HepG2 (cell line): ENCODE data around the gene TMF1. TPM values are rescaled to one million over a fixed set of nuclear protein-coding genes. Genes with fewer than 3 reads are reported as not detected.
A peak's percentile ranks its signal among the peaks of the same experiment; 100 is the strongest.

Experiments
- ARID5B ChIP-seq: IDR thresholded peaks from 2 replicates; pipeline ENCODE4 v1.4.0; 2020; ENCODE audit warnings: mild to moderate bottlenecking, missing genetic modification reagents
- ATF7-NPFF ChIP-seq: sonication (generic); formaldehyde crosslinking; IDR thresholded peaks from 2 replicates; pipeline ENCODE4 v1.8.1; 2023; ENCODE audit warnings: mild to moderate bottlenecking, low read depth, missing genetic modification reagents, moderate library complexity
- DPF2 ChIP-seq: sonication (generic); formaldehyde crosslinking; IDR thresholded peaks from 2 replicates; pipeline ENCODE4 v1.4.0; 2020; ENCODE audit warnings: mild to moderate bottlenecking, low read depth, missing genetic modification reagents, borderline replicate concordance
- JUNB ChIP-seq: sonication (generic); formaldehyde crosslinking; IDR thresholded peaks from 2 replicates; pipeline ENCODE4 v1.8.0; 2022; ENCODE audit warnings: missing genetic modification reagents, mild to moderate bottlenecking, borderline replicate concordance
- KLF12 ChIP-seq: sonication (generic); formaldehyde crosslinking; IDR thresholded peaks from 2 replicates; pipeline ENCODE4 v1.4.0; 2020; ENCODE audit warnings: missing genetic modification reagents, borderline replicate concordance
- KMT2A ChIP-seq: sonication (generic); formaldehyde crosslinking; IDR thresholded peaks from 2 replicates; pipeline ENCODE4 v1.4.0; 2020; ENCODE audit warnings: missing genetic modification reagents
- MBD4 ChIP-seq: IDR thresholded peaks from 2 replicates; pipeline ENCODE4 v1.6.1; 2012; ENCODE audit warnings: low read length, inconsistent platforms, borderline replicate concordance
- MEIS1 ChIP-seq: sonication (generic); formaldehyde crosslinking; IDR thresholded peaks from 2 replicates; pipeline ENCODE4 v1.9.0; 2021; ENCODE audit warnings: mild to moderate bottlenecking, missing genetic modification reagents, moderate library complexity, borderline replicate concordance
- MLLT10 ChIP-seq: sonication (generic); formaldehyde crosslinking; IDR thresholded peaks from 2 replicates; pipeline ENCODE4 v1.4.0; 2020; ENCODE audit warnings: missing genetic modification reagents
- MYNN ChIP-seq: sonication (generic); formaldehyde crosslinking; IDR thresholded peaks from 2 replicates; pipeline ENCODE4 v1.4.0; 2020; ENCODE audit warnings: mild to moderate bottlenecking, low read depth, missing genetic modification reagents
- SIN3B ChIP-seq: fragments of 150-350 bp; IDR thresholded peaks from 2 replicates; pipeline ENCODE4 v1.6.1; 2014; ENCODE audit warnings: low read length
- TMF1 ChIP-seq: sonication (generic); formaldehyde crosslinking; IDR thresholded peaks from 2 replicates; pipeline ENCODE4 v1.8.1; 2022; ENCODE audit warnings: low read depth, missing genetic modification reagents
- UBTF ChIP-seq: sonication (generic); formaldehyde crosslinking; IDR thresholded peaks from 2 replicates; pipeline ENCODE4 v1.4.0; 2020; ENCODE audit warnings: mild to moderate bottlenecking, missing genetic modification reagents
- ZNF10 ChIP-seq: sonication (generic); formaldehyde crosslinking; IDR thresholded peaks from 2 replicates; pipeline ENCODE4 v1.4.0; 2020; ENCODE audit warnings: mild to moderate bottlenecking, low read depth, missing genetic modification reagents, borderline replicate concordance
- ZNF431 ChIP-seq: sonication (generic); formaldehyde crosslinking; IDR thresholded peaks from 2 replicates; pipeline ENCODE4 v1.9.0; 2022; ENCODE audit warnings: missing genetic modification reagents, low read depth, mild to moderate bottlenecking, borderline replicate concordance
- ZNF670 ChIP-seq: sonication (generic); formaldehyde crosslinking; IDR thresholded peaks from 2 replicates; pipeline ENCODE4 v1.8.0; 2022; ENCODE audit warnings: mild to moderate bottlenecking, missing genetic modification reagents, borderline replicate concordance
- ZNF737 ChIP-seq: sonication (generic); formaldehyde crosslinking; IDR thresholded peaks from 2 replicates; pipeline ENCODE4 v1.5.0; 2020; ENCODE audit warnings: missing genetic modification reagents, mild to moderate bottlenecking, borderline replicate concordance
- ZSCAN25 ChIP-seq: sonication (generic); formaldehyde crosslinking; IDR thresholded peaks from 2 replicates; pipeline ENCODE4 v1.8.0; 2022; ENCODE audit warnings: mild to moderate bottlenecking, missing genetic modification reagents
- ZSCAN9 ChIP-seq: IDR thresholded peaks from 2 replicates; pipeline ENCODE4 v1.6.1; 2016; ENCODE audit warnings: borderline replicate concordance
- polyA plus RNA-seq, 8 experiments: library from polyadenylated mRNA; depleted of rRNA in 3 of 8; stranded (reverse) in 7 of 8; unstranded in 1 of 8; fragments of >200 nt; fragmentation: Illumina TruSeq in 4 of 8; extraction: Trizol in 4 of 8; gene quantifications; 2 replicates each; pipeline versions ENCODE4 v1.2.1 to v1.2.3, GENCODE V29; 2011 to 2016; ENCODE audit warnings: low read depth in 4 of 8, missing spikeins in 1 of 8, mixed read lengths in 1 of 8; ENCODE audit not compliant: insufficient read depth in 1 of 8
- total RNA-seq, 5 experiments: library from RNA; depleted of rRNA; stranded (reverse); fragments of >200 nt; fragmentation: Illumina TruSeq; extraction: Trizol; gene quantifications; 2 replicates each; pipeline ENCODE4 v1.2.3, GENCODE V29; 2016; ENCODE audit warnings: low read depth in 1 of 5
- TF ChIP-seq, protein P1 (sequence below): sonication (generic); formaldehyde crosslinking; IDR thresholded peaks from 2 replicates; pipeline ENCODE4 v1.4.0; 2020; ENCODE audit warnings: missing genetic modification reagents, borderline replicate concordance

The TMF1 gene
- total and polyA plus RNA-seq, 2 of the 13 experiments (the other 11 are each of a cell fraction or from before 2014, with no cell fraction given) = 12.1 to 38.4 TPM

GRCh38 chr3:69079269-69080159, 27.4 kb upstream of the TMF1 start (continued):
- TF ChIP-seq UBTF (CRISPR knock-in tag) (peak; percentile 41; the same call in 1 of the 2 replicates), KMT2A (CRISPR knock-in tag) (0 out of 2 replicates have a peak, but pooled peaks have one; percentile 10), KLF12 (no peak; the same call in 1 of the 2 replicates), MLLT10 (CRISPR knock-in tag) (no peak), ZSCAN25 (0 out of 2 replicates have a peak, but pooled peaks have one; percentile 38), ARID5B (peak; percentile 6; the same call in 1 of the 2 replicates), JUNB (no peak), ZSCAN9 (CRISPR knock-in tag) (no peak), ZNF431 (CRISPR knock-in tag) (no peak), ATF7-NPFF (no peak), ZNF670 (CRISPR knock-in tag) (no peak), TMF1 (CRISPR knock-in tag) (no peak), MEIS1 (CRISPR knock-in tag) (no peak), SIN3B (0 out of 2 replicates have a peak, but pooled peaks have one; percentile 21), MYNN (no peak), DPF2 (CRISPR knock-in tag) (no peak), ZNF737 (CRISPR knock-in tag) (no peak), ZNF10 (CRISPR knock-in tag) (no peak), MBD4 (no peak)
- TF ChIP-seq, protein P1, sequence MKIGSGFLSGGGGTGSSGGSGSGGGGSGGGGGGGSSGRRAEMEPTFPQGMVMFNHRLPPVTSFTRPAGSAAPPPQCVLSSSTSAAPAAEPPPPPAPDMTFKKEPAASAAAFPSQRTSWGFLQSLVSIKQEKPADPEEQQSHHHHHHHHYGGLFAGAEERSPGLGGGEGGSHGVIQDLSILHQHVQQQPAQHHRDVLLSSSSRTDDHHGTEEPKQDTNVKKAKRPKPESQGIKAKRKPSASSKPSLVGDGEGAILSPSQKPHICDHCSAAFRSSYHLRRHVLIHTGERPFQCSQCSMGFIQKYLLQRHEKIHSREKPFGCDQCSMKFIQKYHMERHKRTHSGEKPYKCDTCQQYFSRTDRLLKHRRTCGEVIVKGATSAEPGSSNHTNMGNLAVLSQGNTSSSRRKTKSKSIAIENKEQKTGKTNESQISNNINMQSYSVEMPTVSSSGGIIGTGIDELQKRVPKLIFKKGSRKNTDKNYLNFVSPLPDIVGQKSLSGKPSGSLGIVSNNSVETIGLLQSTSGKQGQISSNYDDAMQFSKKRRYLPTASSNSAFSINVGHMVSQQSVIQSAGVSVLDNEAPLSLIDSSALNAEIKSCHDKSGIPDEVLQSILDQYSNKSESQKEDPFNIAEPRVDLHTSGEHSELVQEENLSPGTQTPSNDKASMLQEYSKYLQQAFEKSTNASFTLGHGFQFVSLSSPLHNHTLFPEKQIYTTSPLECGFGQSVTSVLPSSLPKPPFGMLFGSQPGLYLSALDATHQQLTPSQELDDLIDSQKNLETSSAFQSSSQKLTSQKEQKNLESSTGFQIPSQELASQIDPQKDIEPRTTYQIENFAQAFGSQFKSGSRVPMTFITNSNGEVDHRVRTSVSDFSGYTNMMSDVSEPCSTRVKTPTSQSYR (CRISPR knock-in tag) = no peak
